HG03575 (cell line): ENCODE results near the gene DOP1A.

Source experiments
- ATAC-seq: cut with Tn5 transposase; IDR thresholded peaks from one replicate; pipeline ENCODE4 v1.9.1; 2021; ENCODE audit not compliant: unreplicated experiment, insufficient number of reproducible peaks, low FRiP score; ENCODE audit errors: extremely low read depth

The DOP1A gene, protein sequence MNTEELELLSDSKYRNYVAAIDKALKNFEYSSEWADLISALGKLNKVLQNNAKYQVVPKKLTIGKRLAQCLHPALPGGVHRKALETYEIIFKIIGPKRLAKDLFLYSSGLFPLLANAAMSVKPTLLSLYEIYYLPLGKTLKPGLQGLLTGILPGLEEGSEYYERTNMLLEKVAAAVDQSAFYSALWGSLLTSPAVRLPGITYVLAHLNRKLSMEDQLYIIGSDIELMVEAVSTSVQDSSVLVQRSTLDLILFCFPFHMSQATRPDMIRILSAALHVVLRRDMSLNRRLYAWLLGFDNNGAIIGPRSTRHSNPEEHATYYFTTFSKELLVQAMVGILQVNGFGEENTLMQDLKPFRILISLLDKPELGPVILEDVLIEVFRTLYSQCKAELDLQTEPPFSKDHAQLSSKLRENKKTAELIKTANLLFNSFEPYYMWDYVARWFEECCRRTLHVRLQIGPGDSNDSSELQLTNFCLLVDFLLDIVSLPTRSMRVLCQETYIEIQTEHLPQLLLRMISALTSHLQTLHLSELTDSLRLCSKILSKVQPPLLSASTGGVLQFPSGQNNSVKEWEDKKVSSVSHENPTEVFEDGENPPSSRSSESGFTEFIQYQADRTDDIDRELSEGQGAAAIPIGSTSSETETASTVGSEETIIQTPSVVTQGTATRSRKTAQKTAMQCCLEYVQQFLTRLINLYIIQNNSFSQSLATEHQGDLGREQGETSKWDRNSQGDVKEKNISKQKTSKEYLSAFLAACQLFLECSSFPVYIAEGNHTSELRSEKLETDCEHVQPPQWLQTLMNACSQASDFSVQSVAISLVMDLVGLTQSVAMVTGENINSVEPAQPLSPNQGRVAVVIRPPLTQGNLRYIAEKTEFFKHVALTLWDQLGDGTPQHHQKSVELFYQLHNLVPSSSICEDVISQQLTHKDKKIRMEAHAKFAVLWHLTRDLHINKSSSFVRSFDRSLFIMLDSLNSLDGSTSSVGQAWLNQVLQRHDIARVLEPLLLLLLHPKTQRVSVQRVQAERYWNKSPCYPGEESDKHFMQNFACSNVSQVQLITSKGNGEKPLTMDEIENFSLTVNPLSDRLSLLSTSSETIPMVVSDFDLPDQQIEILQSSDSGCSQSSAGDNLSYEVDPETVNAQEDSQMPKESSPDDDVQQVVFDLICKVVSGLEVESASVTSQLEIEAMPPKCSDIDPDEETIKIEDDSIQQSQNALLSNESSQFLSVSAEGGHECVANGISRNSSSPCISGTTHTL (N-terminal part only)

DNA sequence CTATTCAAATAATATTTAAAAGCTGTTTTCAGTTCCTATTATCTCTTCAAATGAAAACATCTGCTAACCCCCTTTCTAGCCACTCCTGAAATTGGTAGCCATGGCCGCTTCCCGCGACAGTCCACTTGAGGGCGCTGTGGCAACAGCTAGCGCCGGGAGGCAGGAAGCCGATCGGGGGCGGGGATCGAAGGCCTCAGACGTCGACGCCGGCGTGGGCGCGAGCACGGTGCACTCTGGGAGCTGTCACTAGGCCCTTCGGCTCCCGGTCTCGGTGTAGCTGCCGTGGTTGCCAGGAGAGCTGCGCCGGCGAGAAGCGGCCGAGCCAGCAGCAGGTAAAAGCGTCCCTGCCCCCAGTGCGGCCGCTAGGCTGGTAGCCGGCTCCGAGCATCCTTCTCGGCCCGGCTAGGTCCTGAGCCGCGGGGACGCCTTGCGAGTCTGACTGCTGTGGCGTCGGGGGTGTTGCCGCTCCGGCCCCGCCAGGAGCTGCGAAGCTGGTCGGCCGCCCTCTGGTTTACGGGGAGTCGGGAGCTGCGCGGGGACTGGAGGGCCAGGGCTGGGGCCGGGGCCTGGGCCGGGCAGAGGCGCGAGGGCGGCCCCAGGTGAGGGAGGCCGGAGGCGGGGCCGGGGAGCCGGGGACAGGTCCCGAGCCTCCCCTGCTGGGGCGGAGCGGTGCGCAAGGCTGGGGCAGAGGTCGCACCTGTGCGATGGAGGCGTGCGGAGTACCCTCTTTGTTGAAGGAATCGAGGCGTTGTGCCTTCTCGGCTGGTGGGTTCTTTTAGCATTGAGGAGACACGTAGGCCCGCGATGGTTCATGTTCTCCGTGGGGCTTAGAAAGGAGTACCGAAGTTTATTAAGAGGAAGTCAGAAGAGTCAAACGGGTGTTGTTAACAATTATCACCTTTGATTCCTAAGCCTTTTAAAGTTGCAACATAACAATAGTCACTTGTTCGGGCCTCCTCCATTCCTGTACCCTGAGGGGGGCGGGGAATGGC, at the start of gene DOP1A:
Gene DOP1A, plus strand, starts transcription at position 224 of the 992 bp plus-strand sequence. CDS start 29,307 bp downstream, outside the sequence.
- peak; percentile 42 for ATAC-seq

DNA sequence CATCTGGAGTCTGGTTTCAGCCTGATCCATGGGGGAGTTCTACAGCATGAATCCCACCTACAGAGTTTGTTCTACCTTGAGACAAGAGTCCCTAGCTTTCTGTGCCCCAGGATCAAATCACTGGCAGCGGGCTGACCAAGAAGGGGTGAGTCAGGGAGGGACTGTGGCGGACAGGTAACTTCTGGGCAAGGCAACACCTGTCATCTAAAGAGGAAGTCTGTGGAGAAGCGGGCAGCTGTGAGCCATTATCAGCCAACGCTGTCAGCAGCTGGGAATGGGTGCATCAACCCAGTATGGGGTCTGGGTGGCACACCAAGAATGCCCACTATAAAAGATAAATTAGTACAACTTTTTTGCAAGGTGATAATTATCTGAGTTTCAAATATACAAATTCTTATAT, 47.7 kb upstream of the DOP1A start:
- ATAC-seq = no peak

DNA sequence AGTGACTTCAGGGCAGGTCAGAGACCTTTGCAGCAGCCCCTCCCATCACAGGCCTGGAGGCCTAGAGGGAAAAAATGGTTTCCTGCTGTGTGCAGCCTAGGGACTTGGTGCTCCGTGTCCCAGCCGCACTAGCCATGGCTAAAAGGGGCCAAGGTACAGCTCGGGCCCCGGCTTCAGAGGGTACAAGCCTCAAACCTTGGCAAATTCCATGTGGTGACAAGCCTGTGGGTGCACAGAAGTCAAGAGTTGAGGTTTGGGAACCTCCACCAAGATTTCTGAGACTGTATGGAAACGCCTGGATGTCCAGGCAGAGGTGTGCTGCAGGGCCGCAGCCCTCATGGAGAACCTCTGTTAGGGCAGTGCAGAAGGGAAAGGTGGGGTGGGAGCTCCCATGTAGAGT, 35.8 kb upstream of the DOP1A start:
- no peak for ATAC-seq

DNA sequence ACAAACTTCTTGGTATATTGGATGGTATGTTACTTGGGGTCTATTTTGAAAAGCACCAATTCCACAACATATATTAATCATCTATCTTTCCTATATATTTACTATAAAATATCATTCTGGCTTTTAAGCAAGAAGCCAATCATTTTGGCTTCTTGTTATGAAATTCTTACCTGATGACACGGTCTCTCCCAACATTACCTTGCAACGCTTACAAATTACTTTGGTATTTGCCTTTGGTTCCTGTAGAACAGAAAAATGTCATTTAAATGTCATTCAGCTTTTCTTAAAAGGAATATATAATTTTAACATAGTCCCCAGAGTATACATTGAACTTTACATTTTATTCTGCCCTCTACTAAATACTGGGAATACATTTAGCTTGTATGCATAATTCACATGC, 29.2 kb upstream of the DOP1A start:
- ATAC-seq = no peak

DNA sequence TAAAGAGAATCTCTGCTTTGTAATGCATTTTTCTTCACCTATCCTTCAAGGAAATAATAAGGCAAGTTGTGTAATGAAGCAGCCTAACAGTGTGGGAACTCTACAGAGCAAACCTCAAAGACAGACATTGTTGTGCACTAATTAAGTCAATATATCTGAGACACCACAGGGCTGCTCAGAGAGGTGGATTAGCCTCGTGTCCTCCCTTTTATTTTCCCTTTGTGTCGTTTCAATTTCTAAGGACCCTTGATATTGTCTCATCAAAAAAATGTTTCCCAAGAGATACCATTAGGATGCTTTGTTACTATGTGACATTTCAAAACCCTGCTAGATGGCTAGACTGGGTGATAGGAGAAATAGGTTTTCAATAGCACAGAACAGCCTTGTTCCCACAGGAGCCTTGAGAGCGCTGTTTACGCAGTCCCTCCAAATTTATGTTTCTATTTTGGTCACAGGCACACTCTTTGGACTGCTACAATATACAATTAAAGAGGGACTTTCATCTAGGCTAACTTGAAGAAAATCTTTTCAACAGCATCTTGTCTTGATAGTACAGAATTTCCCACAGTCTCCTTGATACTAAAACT, 24.9 kb upstream of the DOP1A start:
- no peak for ATAC-seq

DNA sequence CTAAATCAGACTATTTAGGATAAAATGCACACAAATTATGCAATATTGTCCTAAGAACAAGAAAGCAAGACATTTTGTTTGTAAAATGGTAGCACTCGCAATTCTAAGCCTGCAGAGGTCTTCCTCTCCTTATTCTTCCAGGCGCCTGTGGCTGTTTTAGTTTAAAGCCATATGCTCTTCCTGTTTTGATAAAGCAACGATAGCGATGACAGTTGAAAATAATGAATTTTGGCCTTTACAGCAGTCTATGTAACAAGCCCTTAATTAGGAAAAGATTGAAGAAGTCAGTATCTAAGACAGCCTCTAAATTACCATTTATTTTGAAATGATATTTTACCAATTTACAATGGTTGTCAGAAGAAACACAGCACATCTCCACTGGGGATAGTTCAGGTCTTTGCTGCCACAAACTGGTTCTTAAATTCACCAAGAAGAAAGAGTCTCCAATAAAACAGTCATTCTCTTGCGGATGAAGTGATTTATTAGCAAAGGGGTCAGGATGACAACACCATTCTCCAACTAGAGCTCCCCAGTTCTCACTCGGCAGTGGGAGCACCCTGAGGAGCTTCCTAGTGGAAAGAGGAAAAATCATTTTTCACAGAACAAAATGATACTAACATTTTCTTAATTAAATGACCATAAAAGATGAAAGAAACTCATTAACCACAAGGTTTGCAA, 23.2 kb upstream of the DOP1A start:
- no peak for ATAC-seq

DNA sequence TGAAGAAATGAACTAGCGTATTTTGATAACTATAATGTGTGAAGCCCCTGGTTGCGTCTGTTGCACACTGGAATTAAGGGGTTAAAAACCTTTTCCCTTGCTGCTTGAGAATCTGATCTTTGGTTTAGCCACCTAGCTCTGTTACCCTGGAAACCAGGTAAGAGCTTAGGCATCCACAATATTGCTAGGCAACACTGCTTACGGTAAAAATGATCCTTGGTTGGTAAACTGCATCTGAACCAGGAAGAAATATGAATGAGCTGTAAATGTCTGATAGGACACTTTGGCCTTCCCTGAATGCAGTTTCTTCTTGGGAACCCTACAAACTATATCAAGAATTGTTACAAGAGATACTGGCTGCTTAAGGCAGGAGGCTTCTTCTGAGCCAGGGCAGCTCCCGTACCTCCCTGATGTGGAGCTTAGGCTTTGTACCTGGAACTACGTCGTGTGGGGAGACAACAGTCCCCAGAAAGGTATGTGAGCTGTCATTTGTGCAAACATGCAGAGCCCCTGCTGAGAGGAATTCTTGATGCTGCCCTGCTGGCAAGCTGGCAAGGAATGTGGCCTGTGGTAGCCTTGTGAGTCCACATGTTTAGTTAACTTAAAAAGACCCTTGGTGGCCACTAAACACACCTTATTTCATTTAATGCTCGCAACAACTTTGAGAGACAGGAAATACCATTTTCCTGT, 20.3 kb upstream of the DOP1A start:
- no peak for ATAC-seq

DNA sequence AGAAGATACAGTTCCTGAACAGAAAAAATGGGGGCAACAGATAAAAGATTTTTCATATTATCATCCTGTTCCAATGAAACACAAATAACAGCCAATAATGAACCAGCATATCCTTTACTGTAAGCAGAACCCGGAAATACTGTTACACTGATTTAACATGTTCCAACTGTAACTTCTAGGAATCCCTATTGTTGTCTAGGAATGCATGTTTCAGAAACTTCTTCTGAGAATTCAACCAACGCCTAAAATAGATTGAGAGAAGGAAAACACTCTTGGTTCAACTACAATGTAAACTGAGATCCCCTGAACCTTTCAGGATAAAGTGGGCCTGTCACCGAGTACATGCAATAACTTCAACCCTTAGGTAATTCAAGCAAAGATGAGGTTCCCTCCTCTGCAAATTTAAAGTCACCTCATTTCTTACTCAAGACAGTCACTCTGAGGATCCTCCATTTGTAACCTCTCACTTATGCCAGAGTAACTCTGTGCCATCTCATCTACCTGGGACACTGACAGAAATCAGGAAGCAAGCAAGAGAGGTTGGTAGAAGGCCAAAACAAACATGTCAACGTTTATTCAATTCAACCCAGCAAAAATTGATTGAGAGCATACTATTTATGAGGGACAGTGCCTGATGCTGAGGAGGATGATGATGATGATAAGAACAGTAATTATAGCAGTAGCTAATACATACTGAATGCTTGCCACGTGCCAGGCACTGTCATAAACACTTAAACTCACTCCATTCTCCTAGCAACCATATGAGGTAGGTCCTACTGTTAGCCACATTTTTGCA, 15.9 kb upstream of the DOP1A start:
- ATAC-seq = no peak

DNA sequence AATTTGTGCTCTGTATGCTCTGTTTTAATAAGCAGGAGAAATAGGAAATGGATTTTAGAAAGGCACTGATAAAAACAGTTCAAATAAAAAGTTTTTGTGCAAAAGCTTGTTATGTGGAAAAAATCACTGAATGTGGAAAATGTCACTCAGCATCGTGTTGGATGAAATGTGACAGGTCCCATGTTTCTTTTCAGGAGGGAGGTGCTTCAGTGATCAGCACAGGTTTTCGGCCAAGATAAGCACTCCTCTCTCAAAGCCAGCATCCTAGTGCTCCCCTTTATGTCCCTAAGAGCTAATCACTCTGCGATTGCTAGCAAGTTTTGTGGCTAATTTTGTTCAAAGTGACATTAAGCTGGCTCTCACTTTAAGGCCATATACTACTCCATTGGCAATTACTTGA, 13.8 kb upstream of the DOP1A start:
- no peak for ATAC-seq

DNA sequence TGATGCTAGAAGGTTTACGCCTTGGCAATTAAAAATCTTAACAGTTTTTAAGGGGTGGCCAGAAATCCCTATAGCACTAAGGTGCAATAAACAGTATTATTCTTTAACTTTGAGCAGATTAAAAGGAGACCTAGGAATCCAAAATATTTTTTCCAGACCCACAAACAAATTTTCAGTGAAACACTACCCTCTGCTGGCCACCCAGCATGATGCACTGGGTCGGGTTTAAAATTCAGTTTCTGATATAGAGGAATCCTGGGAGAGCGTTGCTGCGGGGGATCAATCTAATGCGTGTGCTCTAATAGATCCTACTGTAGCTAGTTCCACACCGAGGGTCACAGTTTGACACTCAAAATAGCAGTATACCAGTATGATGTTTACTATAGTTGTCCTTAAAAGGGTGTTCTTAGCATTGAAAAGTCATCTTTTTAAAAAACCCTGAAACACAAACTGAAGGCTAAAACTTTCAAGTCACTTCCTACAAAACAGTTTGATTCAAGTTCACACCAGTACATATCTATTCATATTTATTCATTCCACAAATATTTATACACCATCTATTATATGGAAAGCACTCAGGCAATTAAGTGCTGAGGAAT, 12.0 kb upstream of the DOP1A start:
- no peak for ATAC-seq

DNA sequence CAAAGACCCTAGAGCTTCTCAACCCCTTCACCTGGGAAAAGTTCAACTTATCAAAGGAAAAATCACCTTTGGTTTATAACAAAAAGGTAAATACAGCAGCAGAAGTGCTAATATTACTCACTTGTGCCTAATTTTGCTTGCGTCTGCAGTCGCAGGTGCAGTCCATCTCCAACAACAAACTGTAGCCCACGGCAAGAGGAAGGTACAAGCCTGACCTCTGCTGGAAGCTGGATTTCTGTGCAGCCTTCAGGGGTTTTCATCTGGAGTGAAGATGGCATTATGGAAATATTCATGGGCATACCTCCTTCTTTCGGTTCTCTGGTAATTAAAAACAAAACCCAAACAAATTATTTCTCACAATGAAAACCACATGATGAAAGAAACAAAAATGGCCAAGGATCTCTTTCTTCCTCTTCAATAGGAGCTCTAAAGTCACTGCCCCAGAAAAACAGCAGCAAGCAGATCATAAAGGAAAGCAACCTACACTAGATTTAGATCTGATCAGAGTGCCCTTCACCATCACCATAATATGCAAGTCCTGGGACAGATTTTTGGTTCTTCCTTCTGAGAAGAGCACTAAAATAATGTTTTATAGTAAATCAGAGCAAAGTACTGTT, 9.7 kb upstream of the DOP1A start:
- peak; percentile 80 for ATAC-seq

DNA sequence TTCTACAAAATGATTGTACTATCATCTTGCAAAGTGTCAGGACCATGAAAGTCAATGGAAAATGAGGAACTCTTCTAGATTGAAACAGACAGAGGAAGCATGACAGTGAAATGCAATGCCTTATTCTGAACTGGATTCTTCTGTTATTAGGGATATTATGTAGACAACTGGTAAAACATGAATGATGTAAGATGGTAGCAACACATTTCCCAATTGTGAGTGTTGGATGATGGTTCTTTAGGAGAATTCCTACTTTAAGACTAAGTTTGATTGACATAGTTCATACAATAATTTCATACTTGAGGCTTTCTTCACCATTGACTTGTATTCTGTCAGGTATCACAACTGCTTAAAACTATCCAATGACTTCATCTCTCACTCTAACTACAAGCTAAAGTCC, 6.3 kb upstream of the DOP1A start:
- no peak for ATAC-seq

DNA sequence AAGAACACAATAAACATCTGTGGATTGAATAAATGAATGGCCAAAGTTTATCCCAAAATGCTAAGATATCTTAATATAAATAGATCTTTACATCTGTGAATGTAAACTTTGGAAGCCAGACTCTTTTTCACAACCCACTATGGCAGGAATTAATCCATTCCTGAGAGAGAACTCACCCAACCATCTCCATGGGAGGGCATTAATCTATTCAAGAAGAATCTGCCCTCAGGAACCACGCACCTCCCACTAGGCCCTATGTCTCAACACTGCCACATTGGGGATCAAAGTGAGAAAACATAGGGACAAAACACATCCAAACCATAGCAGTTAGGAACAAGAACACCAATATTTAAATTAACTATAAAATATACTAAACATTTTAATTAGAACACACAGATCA, 5.2 kb upstream of the DOP1A start:
- no peak for ATAC-seq

DNA sequence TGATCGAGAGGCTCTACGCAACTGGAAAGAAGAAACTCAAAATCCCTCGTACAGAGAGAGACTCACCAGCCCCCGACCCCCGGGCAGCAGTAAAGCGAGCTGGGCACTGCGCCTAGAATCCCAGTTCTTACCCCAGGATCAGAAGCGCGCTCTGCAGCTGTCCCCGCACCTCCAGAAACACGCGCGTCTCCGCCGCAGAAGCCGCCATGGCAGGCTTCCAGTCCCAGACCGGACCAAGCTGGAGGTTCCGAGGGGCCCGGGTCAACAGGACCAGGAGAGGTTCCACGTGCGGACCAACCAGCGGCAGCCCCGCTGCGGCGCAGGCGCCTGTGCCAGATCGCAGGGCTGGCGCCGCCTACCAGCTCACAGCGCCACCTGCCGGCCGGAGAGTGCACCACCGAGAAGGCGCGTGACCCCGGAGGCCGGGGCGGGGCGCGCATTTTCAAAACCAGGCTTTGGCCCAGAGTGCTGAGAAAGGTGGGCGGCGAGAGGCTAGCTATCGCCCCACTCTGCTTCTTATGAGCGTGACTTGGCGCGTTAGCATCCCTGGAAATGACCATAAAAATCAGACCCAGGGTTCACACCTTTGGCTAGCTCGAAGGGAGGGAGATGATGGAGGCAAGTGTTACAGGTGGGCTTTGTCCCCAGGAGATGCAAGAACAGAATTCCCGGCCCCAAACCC, 1.8 kb upstream of the DOP1A start, which contains the start of gene UBE3D:
Gene UBE3D, minus strand, starts transcription at position 331 of the 682 bp plus-strand sequence. Its CDS starts 123 bp downstream, at position 208.
- peak; percentile 43 for ATAC-seq

DNA sequence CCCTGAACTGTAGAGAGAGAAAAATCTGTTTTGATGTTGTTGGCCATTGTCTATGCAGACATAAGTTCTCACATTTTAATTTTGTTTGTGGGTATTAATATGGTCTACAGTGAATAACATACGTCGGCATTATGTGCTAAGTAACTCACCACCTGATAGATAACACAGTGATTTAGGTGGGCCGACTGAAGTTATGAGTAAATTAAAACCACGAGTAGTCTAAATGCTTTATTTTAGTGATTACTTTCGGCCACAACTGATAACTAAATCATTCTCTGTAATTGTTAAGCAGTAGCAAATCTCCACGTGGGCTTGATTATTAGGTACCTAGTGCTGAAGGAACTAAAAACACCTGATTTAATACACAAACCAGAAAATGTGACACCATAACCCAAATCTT, 1.1 kb downstream of the DOP1A start:
- ATAC-seq = no peak
